GM18520 (cell line): Measurements from ENCODE around the gene CLDN24.

ENCODE experiments used
- ATAC-seq: cut with Tn5 transposase; IDR thresholded peaks from one replicate; pipeline ENCODE4 v1.9.1; 2021; ENCODE audit not compliant: unreplicated experiment

The CLDN24 gene

GRCh38 chr4:183322326-183322725 lies at the start of gene CLDN24:
TSS of gene CLDN24 (minus strand) at chr4:183322426. CDS start at chr4:183322426, 0 bp downstream.
- ATAC-seq = no peak

- ATAC-seq = no peak
Measured at GRCh38 chr4:183370786-183371185, 48.6 kb upstream of the CLDN24 start.

- no peak for ATAC-seq
Measured at GRCh38 chr4:183369073-183369472, 46.8 kb upstream of the CLDN24 start.

- ATAC-seq = no peak
Measured at GRCh38 chr4:183366206-183366835, 44.1 kb upstream of the CLDN24 start.

- no peak for ATAC-seq
Measured at GRCh38 chr4:183364025-183364424, 41.8 kb upstream of the CLDN24 start.

GRCh38 chr4:183362916-183363542 lies 40.8 kb upstream of the CLDN24 start:
- no peak for ATAC-seq

GRCh38 chr4:183362036-183362435 lies 39.8 kb upstream of the CLDN24 start:
- ATAC-seq = no peak

- ATAC-seq = no peak
Measured at GRCh38 chr4:183360161-183360919, 38.1 kb upstream of the CLDN24 start.

- ATAC-seq = no peak
Measured at GRCh38 chr4:183358215-183358755, 36.1 kb upstream of the CLDN24 start.

- ATAC-seq = no peak
Measured at GRCh38 chr4:183356931-183357675, 34.9 kb upstream of the CLDN24 start.

GRCh38 chr4:183356173-183356830 lies 34.1 kb upstream of the CLDN24 start:
- no peak for ATAC-seq

- no peak for ATAC-seq
Measured at GRCh38 chr4:183355405-183355804, 33.2 kb upstream of the CLDN24 start.

- no peak for ATAC-seq
Measured at GRCh38 chr4:183354219-183354618, 32.0 kb upstream of the CLDN24 start.

- ATAC-seq = no peak
Measured at GRCh38 chr4:183353557-183353956, 31.3 kb upstream of the CLDN24 start.

- no peak for ATAC-seq
Measured at GRCh38 chr4:183352546-183352945, 30.3 kb upstream of the CLDN24 start.

- ATAC-seq = no peak
Measured at GRCh38 chr4:183350317-183351071, 28.3 kb upstream of the CLDN24 start.

- ATAC-seq = no peak
Measured at GRCh38 chr4:183349673-183350072, 27.4 kb upstream of the CLDN24 start.

- no peak for ATAC-seq
Measured at GRCh38 chr4:183348706-183349659, 26.8 kb upstream of the CLDN24 start.

- ATAC-seq = no peak
Measured at GRCh38 chr4:183348136-183348535, 25.9 kb upstream of the CLDN24 start.
